HL-60 (cell line): ENCODE data around the gene CPXM1.

Source experiments
- GABPA ChIP-seq: IDR thresholded peaks from 2 replicates; pipeline ENCODE4 v1.6.1; 2012; ENCODE audit warnings: low read depth
- POLR2AphosphoS5 ChIP-seq: IDR thresholded peaks from 2 replicates; pipeline ENCODE4 v1.6.1; 2012; ENCODE audit warnings: low read depth
- REST ChIP-seq: IDR thresholded peaks from 2 replicates; pipeline ENCODE4 v1.6.1; 2012; ENCODE audit warnings: low read depth; ENCODE audit not compliant: insufficient replicate concordance
- SPI1 ChIP-seq: IDR thresholded peaks from 2 replicates; pipeline ENCODE4 v1.6.1; 2012; ENCODE audit warnings: low read depth, mild to moderate bottlenecking, borderline replicate concordance
- TF ChIP-seq, protein P1 (sequence below): IDR thresholded peaks from one replicate; pipeline ENCODE4 v1.5.1; 2011; ENCODE audit warnings: low read length, control low read depth, inconsistent platforms; ENCODE audit not compliant: insufficient read depth

DNA sequence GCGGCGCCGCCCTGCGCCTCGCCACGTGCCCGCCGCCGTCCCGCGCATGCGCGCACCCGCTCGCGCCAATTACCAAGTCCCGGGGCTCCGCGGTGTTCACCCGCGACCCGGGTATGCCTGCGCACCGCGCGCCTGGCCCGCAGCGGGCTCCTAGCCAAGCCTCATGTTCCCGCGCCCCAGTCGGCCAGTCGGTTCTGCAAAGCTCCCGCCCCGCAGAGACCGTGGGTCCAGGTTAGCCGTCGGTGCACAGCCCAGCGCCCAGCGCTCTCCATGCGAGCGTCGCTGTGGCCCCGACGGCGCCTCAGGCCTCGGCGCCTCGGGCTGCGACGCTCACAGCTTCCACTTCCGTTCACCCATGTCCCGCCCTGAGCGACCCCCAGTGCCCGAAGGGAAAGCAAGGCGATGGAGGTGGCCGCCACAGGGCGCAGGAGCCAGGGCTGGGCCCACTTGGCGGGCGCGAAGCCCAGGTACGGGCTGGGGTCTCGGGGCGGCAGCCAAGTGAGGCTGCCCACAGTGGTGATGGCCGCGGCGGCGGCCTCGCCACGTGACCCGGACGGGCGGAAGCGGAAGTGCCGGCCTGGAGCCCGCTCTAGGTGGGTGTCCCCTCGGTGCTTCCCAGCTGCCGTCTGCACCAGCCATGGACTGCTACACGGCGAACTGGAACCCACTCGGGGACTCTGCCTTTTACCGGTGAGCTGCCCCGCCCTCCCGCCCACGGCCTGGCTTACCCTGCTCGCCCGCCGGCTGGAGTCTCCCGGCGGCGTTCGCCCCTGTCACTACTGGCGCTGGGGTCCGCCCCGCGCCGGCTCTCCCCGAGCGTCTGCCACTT, 39.9 kb upstream of the CPXM1 start, which contains the start of the genes PCED1A and VPS16:
- TF ChIP-seq, protein P1, sequence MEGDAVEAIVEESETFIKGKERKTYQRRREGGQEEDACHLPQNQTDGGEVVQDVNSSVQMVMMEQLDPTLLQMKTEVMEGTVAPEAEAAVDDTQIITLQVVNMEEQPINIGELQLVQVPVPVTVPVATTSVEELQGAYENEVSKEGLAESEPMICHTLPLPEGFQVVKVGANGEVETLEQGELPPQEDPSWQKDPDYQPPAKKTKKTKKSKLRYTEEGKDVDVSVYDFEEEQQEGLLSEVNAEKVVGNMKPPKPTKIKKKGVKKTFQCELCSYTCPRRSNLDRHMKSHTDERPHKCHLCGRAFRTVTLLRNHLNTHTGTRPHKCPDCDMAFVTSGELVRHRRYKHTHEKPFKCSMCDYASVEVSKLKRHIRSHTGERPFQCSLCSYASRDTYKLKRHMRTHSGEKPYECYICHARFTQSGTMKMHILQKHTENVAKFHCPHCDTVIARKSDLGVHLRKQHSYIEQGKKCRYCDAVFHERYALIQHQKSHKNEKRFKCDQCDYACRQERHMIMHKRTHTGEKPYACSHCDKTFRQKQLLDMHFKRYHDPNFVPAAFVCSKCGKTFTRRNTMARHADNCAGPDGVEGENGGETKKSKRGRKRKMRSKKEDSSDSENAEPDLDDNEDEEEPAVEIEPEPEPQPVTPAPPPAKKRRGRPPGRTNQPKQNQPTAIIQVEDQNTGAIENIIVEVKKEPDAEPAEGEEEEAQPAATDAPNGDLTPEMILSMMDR: no peak
- TF ChIP-seq REST (peak; percentile 26), SPI1 (peak; percentile 71; the same call in 1 of the 2 replicates), POLR2AphosphoS5 (peak; percentile 62; the same call in 1 of the 2 replicates), GABPA (peak; percentile 92)
